NCI-H524 treated with DMSO at 0.1 percent for 48 hours (cell line): ENCODE data around the gene SLC66A1.
A peak's percentile ranks its signal among the peaks of the same experiment; 100 is the strongest.
"Not testable (repeated sequence)": the region's sequence is repeated elsewhere in the genome, so short reads cannot be mapped to it uniquely, and the experiment has no call there.

Experiments
- DNase-seq: peaks from one replicate; lab custom pipeline; 2025; lab: John Stamatoyannopoulos, UW

SLC66A1 gene, protein sequence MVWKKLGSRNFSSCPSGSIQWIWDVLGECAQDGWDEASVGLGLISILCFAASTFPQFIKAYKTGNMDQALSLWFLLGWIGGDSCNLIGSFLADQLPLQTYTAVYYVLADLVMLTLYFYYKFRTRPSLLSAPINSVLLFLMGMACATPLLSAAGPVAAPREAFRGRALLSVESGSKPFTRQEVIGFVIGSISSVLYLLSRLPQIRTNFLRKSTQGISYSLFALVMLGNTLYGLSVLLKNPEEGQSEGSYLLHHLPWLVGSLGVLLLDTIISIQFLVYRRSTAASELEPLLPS

GRCh38 chr1:19311931-19312781 is at the start of gene SLC66A1, which contains the start of gene AKR7A2:
TSS of gene SLC66A1 (plus strand) at chr1:19312326. CDS start at chr1:19317678, 5,352 bp downstream.
TSS of gene AKR7A2 (minus strand) at chr1:19312144. CDS start at chr1:19312124, 20 bp downstream.
- DNase-seq, result peak; percentile 20

DNA sequence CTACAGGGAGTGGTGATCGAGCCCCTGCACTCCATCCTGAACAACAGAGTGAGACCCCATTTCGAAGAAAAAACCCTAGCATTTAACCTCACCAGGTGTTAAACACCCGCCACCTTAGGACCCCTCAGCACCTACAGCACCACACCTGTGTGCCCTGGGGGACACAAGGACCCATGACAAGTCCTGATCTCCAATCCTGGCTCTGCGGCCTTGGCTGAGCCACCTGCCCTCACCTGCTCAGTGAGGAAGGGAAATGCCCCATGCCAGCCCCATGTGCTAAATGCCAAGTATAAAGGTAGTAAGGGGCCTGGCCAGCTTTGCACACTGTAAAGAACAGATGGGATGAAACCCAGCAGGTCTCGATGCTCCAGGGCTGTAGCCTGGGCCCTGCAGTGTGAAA is 49.4 kb upstream of the SLC66A1 start:
- DNase-seq, result no peak

- DNase-seq, result no peak
Measured at GRCh38 chr1:19268445-19268844, 43.7 kb upstream of the SLC66A1 start.

DNA sequence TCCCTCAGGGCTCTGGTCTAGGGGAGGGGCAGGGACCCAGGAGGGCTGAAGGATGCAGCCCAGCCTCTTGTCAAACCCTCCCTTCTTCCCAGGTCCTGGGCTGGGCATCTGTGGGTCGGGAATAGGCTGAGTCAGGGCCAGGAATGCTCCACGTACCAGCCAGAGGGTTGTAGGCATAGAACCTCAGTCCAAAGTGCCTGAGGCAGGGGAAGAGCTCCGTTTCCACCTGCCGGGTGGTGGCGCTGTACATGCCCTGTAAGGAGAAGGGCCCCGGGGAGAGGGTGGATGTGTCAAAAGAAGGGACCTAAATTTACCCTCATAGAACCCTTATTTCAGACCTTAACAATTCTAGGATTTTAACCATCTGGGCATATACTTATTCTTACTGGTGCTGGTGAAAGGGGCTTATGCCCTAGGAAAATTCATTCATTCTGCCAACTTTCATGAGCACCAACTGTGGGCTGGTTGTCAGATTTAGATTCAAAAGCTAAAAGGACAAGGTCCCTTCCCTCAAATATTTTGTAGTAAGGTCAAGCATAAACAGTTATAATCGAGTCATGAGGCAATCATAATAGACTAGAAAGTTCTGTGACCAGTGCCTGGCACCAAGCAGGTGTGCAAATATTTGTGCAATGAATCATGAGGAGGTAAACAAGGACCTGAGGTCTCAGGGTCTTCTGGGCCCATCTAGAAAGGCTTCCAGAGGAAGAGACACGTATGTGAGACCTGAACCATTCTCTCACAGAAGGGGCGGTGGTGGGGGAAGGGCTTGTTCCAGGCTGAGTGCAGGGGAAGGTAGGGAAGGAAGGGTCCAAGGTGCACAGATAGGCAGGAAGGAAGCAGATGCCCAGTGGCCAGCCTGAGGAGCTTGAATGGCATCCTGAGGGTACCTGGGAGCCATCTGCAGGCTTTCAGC is 42.4 kb upstream of the SLC66A1 start:
- not testable (repeated sequence) for DNase-seq

DNA sequence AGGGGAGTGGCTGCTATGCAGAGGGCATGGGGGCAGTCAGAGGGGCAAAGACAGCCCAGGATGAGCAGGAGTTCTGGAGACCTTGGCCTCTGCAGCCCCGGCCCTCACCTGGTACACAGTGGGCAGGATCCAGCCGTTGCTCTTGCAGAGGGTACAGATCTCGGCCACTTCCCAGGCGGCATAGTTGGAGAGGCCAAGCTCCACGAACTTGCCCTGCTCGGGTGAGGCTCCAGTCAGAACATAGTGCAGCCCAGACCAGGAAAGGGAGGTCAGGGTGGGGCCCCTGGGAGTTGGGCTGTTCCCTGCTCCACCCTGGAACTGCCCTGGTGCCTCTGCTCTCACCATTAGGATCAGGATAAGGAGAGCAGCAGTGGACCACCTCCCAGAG is 41.8 kb upstream of the SLC66A1 start:
- not testable (repeated sequence) for DNase-seq

GRCh38 chr1:19272064-19272463 is 40.1 kb upstream of the SLC66A1 start:
- no peak for DNase-seq

DNA sequence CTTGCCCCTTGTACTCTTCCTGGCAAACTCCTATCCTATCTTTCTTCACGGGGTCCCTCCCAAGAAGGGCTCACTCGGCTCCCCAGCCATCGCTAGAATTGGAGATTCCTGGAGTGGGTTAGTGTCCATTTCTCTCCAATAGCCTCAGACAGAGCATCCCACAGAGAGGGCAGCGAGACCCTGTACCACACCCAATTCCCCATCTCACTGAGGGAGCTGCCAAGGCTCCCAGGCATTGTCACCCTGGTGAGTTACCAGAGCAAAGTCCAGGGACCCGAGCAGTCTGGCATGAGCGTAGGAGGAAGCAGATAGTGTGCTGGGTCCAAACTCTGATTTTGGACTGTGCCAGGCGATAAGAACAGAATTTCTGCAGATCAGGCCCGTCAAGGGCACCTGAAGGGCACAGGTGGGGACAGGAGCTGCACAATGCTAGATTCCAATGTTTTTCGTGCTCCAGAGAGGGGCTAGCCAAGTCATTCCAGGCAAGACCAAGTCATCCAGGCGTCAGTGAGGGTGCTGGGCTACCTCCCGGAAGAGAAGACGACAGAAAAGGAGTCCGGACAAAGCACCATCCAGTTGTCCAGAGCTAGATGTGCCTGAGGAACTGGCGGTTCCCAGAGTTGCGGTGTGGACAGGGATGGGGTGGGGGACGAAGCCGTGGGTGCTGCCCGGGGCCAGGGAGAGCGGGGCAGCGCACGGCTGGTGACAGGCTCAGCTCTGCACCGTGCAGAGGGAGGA is 38.9 kb upstream of the SLC66A1 start:
- DNase-seq, result no peak

DNA sequence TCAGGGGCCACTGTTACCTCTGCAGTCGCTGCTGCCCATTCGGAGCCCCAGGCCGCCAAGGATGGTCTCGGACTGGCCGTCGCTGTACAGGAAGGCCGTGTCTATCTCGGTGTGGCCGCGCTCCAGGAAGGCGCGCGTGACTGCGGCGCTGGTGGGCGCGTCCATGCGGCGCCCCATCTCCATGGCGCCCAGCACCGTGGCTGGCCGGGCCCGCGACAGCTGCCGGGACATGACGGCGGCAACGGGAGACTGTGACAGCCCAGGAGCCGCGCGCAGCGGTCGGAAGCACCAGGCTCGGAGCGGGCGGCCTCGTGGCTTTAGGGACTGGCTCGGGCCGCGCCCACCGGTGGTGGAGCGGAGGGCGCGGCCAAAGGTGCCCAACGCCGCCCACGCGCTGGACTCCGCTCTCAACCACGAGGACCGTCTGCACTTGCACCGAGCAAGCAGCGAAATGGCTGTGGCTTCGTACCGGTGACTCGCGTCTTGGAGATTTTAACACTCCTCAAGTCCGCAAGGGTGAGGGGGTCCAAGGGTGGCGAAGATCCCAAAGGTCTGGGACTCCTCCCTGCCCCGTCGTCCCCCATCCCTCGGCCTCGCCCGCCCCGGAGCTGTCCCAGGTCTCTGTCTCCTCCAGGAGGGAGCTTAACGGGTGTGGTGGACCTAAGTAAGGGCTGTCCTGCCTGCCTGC is 38.1 kb upstream of the SLC66A1 start:
- not testable (repeated sequence) for DNase-seq

DNA sequence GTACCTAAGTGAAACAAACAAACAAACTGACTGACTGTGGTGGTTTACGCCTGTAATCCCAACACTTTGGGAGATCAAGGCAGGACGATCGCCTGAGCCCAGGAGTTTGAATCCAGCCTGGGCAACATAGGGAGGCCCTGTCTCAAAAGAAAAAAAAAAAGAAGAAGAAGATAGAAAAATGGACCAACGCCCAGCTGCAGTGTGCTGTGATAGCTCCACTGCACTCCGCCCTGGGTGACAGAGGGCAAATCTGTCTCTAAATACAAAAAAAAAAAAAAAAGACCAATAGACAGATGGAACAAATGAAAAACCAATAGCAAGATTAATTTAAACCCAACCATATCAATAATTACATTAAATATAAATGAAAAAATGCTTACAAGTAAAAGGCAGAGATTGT is 37.5 kb upstream of the SLC66A1 start:
- no peak for DNase-seq

- DNase-seq, result no peak
Measured at GRCh38 chr1:19283891-19284290, 28.2 kb upstream of the SLC66A1 start.

- DNase-seq, result no peak
Measured at GRCh38 chr1:19284881-19285280, 27.2 kb upstream of the SLC66A1 start.

DNA sequence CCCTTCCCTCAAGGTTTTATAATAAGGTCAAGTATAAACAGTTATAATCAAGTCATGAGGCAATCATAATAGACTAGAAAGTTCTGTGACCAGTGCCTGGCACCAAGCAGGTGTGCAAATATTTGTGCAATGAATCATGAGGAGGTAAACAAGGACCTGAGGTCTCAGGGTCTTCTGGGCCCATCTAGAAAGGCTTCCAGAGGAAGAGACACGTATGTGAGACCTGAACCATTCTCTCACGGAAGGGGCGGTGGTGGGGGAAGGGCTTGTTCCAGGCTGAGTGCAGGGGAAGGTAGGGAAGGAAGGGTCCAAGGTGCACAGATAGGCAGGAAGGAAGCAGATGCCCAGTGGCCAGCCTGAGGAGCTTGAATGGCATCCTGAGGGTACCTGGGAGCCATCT is 26.8 kb upstream of the SLC66A1 start:
- DNase-seq, result not testable (repeated sequence)

DNA sequence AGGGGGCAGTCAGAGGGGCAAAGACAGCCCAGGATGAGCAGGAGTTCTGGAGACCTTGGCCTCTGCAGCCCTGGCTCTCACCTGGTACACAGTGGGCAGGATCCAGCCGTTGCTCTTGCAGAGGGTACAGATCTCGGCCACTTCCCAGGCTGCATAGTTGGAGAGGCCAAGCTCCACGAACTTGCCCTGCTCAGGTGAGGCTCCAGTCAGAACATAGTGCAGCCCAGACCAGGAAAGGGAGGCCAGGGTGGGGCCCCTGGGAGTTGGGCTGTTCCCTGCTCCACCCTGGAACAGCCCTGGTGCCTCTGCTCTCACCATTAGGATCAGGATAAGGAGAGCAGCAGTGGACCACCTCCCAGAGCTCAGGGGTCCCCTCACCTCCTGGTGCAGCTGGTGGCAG is 26.3 kb upstream of the SLC66A1 start:
- not testable (repeated sequence) for DNase-seq

DNA sequence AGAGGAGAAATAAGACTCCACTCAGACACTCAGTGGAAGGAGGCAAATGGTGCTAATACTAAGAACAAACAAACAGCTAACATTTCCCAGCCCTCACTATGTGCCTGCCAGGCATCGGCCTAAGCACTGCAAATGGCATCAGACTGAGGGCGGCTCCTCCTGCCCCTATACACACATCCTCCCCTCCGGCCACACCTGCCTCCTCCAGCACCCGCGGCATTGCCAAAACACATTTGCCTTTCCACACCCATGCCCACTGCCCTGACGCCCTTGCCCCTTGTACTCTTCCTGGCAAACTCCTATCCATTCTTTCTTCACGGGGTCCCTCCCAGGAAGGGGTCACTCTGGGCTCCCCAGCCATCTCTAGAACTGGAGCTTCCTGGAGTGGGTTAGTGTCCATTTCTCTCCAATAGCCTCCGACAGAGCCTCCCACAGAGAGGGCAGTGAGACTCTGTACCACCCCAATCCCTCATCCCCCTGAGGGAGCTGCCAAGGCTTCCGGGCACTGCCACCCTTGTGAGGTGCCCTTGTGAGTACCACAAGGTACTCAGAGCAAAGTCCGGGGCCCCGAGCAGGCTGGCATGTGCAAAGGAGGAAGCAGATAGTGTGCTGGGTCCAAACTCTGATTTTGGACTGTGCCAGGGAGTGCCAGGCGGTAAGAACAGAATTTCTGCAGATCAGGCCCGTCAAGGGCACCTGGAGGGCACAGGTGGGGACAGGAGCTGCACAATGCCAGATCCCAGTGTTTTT is 24.5 kb upstream of the SLC66A1 start:
- DNase-seq, result no peak

DNA sequence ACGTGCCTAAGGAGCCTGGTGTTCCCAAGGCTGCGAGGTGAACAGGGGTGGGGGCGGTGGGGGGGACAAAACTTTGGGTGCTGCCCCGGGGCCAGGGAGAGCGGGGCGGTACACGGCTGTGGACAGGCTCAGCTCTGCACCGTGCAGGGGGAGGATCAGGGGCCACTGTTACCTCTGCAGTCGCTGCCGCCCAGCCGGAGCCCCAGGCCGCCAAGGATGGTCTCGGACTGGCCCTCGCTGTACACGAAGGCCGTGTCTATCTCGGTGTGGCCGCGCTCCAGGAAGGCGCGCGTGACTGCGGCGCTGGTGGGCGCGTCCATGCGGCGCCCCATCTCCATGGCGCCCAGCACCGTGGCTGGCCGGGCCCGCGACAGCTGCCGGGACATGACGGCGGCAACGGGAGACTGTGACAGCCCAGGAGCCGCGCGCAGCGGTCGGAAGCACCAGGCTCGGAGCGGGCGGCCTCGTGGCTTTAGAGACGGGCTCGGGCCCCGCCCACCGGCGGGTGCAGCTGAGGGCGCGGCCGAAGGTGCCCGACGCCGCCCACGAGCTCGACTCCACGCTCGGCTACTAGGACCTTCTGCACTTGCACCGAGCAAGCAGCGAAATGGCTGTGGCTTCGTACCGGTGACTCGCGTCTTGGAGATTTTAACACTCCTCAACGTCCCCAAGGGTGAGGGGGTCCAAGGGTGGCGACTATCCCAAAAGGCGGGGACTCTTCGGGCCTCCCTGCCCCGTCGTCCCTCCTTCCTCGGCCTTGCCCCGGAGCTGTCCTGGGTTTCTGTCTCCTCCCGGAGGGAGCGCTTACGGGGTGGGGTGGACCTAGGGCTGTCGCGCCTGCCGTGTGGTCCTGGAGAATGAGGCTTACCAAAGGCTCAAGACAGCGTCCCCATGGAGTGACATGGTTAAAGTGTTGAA is 23.5 kb upstream of the SLC66A1 start, which contains the start of gene AKR7A3:
AKR7A3 (minus strand) TSS at position 447 of the 918 bp plus-strand sequence; CDS start at position 386, 61 bp downstream.
- DNase-seq, result not testable (repeated sequence)

DNA sequence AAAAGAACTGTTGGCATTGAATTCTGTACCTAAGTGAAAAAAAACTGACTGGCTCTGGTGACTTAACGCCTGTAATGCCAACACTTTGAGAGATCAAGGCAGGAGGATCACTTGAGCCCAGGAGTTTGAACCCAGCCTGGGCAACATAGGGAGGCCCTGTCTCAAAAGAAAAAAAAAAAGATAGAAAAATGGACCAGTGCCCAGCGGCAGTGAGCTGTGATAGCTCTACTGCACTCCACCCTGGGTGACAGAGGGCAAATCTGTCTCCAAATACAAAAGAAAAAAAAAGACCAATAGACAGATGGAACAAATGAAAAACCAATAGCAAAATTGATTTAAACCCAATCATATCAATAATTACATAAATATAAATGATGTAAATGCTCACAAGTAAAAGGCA is 22.9 kb upstream of the SLC66A1 start:
- no peak for DNase-seq

DNA sequence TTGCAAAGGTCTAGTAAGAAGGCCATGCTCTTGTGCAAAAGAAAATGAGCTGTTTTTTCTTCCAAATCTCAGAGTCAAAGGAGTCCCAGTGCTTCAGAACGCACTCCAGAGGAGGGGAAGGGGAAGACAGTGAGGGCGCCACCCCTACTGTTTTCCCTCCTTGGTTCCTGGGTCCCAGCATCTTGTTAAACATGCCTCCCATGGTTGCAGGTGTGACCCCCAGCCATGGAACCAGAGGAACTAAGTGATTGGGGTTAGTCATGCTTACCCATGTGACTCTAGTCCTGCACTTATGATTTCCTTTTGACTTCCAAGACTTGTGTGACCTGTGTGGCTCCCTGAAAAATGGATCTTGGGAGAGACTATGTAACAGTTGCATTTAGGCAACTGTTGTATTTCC is 17.5 kb upstream of the SLC66A1 start:
- DNase-seq, result no peak

DNA sequence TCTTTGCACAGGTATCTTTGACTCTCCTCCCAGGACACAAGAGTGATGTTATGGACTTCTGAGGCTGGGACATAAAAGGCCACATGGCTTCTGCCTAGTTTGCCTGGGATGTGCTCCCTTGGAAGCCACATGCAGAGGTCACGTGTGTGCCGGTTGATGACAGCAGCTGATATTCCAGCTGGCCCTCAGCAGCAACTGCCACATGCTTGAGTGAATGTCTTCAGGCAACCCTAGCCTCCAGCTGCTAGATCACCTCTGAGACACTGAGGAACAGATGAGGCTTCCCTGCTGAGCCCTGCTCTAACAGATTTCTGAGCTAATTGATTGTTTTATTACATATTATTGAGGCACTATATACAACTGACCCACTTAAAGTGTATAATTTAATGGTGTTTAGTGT is 11.9 kb upstream of the SLC66A1 start:
- no peak for DNase-seq

DNA sequence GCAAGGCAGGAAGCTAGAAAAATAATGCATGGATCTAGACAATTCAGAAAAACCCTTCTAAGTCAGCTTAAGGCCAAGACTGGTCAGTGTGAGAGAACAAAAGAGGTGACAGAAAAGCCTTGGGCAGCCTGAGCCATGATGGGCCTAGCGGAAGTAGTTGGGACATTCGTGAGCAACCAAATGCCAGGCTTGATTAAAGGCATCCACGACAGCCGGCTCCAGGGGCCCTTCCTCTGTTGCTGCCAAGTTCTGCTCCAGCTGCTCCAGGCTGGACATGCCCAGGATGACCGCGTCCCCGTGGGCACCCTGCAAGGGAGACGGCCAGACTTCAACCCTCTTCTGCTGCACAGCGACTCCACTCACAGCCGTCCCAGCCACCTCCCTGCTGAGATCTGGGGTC is 8.0 kb upstream of the SLC66A1 start:
- DNase-seq, result not testable (repeated sequence)
